IPS DF 19.7 (cell line): ENCODE results near the gene STX4.

ENCODE experiments used
- DNase-seq: peaks from one replicate; pipeline ENCODE4 v3.0.0-alpha.2; 2013; ENCODE audit warnings: low read depth, low spot score

The STX4 gene

DNA sequence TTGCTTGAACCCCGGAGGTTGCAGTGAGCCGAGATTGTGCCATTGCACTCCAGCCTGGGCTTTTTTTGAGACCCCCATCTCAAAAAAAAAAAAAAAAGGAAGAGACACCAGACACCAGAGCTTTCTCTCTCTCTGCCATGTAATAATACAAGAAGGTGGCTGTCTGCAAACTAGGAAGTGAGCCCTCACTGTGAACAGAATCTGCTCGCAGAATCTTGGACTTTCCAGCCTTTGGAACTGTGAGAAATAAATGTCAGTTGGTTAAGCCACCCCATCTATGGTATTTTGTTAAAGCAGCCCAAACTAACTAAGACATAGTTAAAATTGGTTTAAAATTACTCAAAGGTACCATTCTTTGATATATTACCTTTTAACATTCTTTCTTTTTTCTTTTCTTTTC, 12.8 kb upstream of the STX4 start:
- no peak for DNase-seq

GRCh38 chr16:31022544-31023251, 10.7 kb upstream of the STX4 start:
- DNase-seq, result no peak

GRCh38 chr16:31023252-31023602, 10.1 kb upstream of the STX4 start:
- DNase-seq, result no peak

- DNase-seq, result no peak
Measured at GRCh38 chr16:31023627-31024226, 9.6 kb upstream of the STX4 start.

DNA sequence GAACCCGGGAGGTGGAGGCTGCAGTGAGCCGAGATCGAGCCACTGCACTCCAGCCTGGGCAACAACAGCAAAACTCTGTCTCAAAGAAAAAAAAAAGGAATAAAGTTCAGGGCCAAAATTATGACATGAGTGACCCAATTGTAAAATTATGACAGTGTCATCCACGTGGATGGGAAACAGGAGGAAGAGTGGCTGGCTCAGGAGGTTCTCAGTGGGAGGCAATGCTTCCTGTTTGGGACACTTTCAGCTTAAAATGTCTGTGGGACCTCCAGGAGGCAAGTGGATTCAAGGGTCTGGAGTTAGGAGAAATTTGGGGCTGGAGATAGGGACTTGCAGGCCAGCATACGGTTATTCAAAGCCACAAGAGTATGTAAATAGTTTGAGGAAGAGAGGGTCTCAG, 8.0 kb upstream of the STX4 start:
- DNase-seq, result no peak

- DNase-seq, result no peak
Measured at GRCh38 chr16:31029272-31029671, 4.1 kb upstream of the STX4 start.

DNA sequence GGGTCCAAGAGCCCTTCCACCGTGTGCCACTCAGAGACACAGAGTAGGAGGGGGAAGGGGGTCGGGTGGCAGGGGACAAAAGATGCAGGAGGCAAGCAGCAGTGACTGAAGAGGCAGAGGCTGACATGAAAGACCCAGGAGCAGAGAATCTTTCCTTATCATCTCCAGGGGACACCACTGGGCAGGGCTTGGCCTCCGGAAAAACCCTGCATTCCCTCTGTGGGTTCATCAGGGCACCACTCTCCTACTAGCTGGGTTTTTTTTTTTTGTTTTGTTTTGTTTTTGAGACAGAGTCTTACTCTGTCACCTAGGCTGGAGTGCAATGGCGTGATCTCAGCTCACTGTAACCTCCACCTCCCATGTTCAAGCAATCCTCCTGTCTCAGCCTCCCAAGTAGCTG, 2.1 kb upstream of the STX4 start:
- DNase-seq, result no peak

GRCh38 chr16:31033709-31034492, 543 bp downstream of the STX4 start:
- no peak for DNase-seq

- no peak for DNase-seq
Measured at GRCh38 chr16:31036691-31037090, 3.3 kb downstream of the STX4 start.

DNA sequence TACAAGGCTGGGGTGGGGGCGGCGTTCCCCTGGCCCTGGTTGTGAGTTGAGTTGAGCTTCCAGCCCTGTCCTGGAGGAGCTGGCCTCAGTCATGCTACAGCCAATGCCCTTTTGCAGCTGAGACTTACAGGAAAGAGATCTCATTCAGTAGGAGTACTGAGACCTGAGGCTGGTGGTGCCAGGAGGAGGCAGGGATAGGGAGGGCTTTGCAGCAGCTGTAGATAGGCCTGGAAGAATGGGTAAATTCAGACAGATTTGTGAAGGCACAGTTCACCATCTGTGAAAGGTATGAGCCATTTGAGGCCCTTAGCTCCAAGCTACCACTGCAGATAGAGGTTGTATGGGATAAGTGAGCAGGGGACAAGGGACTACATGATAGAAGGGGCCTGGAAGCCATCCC, 5.6 kb downstream of the STX4 start:
- no peak for DNase-seq

GRCh38 chr16:31042866-31043265, 9.5 kb downstream of the STX4 start:
- DNase-seq, result no peak

DNA sequence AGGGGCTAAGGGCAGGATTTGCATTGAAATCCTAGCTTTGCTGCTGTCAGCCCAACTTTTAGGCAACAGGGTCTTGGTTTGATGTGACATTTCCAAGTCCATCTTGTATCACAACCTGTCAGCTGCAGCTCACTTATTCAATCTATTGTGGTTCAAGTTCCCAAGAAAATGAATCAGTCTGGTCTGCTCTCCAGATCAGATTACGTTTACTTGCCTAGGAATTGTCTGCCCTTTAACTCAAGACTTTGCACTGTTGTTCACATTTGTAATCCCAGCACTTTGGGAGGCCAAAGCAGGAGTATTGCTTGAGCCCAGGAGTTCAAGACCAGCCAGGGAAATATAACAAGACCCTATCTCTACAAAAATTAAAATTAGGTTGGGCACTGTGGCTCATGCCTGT, 10.0 kb downstream of the STX4 start:
- DNase-seq, result no peak

GRCh38 chr16:31043898-31044481, 10.6 kb downstream of the STX4 start:
- no peak for DNase-seq

DNA sequence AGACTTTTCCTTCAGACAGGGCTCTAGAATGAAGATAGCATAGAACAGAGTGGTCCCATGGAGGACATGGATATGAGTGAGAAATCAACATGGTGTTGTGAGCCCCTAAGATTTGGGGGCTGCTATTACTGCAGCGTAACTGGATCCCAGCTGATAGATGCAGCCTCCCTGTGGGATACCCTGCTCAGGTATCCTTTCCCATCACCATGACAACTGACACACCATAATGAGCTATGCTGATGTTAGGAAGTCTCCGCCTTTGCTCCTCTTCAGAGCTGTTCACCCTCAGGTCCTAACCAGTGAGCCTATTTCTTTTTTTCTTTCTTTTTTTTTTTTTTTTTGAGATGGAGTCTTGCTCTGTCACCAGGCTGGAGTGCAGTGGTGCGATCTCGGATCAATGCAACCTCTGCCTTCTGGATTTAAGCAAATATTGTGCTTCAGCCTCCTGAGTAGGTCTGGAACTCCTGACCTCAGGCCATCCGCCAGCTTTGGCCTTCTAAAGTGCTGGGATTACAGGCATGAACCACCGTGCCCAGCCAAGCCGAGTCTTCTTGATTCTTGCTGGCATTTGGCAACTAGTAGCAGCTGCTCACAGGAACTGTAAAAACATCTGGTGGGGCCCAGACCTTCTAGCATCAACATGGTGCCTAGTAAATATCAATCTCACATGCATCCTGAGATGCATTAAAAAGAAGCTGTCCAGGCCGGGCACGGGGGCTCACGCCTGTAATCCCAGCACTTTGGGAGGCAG, 17.1 kb downstream of the STX4 start:
- DNase-seq, result no peak

- no peak for DNase-seq
Measured at GRCh38 chr16:31052114-31052513, 18.8 kb downstream of the STX4 start.

DNA sequence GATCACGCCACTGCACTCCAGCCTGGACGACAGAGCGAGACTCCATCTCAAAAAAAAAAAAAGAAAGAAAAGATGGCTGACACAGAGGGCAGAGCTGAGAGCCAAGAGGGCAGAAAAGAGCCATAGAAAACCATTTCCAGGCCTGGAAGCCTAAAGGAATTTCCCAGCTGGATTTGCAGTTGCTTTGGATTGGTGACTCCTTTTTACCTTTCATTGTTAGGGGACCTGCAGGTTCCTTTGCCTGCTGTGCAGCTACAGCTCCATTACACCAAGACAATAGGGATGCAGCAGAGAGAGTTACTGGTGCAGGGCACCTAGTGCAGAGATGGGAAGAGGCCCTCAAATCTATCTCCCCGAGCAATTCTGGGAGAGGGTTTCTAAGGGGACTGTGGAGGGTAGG, 22.3 kb downstream of the STX4 start:
- no peak for DNase-seq

GRCh38 chr16:31061126-31061812, 27.9 kb downstream of the STX4 start:
- no peak for DNase-seq

GRCh38 chr16:31061813-31062440, 28.6 kb downstream of the STX4 start:
- DNase-seq, result no peak

- DNase-seq, result no peak
Measured at GRCh38 chr16:31063495-31063842, 30.1 kb downstream of the STX4 start.

DNA sequence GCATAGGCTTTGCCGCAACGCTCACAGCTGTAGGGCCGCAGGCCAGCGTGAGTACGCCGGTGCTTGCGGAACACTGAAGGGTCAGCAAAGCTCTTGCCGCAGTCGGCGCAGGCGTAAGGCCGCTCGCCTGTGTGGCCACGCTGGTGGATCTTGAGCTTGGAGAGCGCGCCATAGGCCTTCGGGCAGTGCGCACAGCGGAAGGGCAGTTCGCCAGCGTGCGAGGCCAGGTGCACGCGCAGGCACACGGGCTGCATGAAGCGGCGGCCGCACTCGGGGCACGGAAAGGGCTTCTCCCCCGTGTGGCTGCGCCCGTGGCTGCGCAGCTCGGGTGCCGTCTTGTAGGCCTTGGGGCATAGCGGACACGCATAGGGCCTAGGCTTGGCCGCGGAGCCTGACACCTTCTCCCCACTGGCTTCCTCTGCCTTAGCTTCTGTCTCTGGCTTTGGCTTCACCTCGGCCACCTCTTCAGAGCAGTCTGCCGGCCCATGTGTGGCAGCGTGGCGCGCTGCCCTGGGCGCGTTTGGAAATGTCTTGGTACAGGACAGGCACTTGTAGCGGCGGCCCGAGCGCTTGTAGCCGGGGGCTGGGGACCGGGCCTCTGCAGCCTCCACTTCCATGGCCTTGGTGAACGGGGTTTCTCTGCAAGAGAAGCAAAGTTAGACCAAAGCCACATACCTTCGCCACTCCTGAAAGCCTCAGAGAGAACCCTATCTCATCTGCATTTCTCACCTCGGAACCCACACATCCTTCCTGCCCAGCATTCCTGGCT, 30.7 kb downstream of the STX4 start:
- no peak for DNase-seq
